ELF-1 (cell line): ENCODE measurements around the gene STPG4.
"Not testable (repeated sequence)": the region's sequence is repeated elsewhere in the genome, so short reads cannot be mapped to it uniquely, and the experiment has no call there.

Experiments used
- DNase-seq: peaks from one replicate; pipeline ENCODE4 v3.0.0-alpha.2; 2016; ENCODE audit warnings: low read depth, low spot score

STPG4 gene, protein sequence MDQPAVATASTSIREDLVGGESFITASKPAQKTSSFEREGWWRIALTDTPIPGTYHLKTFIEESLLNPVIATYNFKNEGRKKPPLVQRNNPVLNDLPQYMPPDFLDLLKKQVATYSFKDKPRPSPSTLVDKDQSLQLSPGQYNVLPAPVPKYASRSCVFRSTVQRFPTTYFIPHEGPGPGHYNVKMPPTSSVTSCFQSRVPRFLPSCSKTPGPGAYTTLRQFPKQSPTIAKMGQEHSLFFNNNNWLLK

DNA sequence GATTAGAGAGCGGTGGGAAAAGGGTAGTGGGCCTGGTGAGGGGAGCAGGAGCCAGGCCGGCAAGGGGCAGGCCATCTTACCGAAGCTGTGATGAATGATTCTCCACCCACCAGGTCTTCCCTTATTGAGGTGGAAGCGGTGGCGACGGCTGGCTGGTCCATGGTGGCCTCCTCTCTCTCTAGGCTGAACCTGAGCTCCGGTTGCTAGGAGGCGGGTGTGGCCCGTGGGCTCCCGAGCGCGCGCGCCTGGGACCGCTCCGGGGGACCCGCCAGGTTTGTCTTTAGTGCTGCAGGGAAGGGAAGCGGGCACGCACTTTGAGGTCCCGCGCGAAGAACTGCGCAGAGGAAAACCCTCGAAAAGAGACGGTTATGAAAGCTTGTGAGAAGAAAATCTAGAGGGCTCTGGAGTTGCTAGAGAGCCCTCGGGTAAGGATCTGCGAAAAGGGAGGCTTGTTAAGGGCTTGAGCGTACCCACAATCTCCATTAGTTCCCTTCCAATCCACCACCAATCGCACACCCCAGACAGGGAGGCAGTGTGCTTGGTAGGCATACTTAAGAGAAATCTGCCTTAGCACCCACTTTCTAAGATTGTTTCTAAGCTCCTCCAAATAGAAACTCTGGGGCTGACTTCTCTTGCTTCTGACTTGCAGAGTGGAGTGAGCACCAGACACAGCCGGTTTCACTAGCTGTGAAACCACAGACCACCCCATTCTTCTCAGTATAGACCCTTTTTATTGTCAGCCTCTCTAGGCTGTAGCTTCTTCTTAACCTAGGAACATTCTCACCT lies at the start of gene STPG4:
Gene STPG4 (minus strand): TSS at position 218 of the 786 bp plus-strand sequence. CDS start 57 bp downstream, at position 161.
- no peak for DNase-seq

DNA sequence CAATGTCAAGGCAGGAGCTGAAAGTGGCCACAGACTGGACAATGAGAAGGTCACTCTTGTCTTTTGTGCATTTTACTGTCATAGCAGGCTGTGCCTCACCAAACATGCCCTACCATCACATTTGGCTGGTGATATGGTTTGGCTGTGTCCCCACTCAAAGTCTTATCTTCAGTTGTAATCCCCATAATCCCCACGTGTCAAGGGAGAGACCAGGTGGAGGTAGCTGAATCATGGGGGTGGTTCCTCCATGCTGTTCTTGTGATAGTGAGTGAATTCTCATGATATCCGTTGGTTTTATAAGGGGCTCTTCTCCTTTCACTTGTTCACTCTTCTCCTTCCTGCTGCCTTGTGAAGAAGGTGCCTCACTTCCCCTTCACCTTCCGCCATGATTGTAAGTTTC lies 49.6 kb upstream of the STPG4 start:
- no peak for DNase-seq

DNA sequence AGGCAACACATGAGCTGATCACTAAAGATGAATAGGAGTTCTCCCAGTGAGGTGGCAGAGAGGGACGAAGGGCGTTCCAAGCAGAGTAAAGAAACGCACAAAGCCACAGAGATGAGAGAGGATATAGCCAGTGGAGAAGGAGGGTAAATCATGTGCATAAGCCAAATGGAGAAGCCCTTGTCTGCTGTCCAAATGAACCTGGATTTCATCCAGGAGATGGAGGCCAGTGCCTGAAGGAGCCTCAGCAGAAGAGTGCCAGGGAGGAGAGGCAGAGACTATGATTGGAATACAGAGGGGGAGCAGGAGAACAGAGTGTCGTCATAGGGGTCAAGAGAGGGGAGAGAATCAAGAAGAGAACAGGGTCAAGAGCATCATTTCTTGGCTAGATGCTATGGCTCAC lies 48.9 kb upstream of the STPG4 start:
- DNase-seq: no peak

DNA sequence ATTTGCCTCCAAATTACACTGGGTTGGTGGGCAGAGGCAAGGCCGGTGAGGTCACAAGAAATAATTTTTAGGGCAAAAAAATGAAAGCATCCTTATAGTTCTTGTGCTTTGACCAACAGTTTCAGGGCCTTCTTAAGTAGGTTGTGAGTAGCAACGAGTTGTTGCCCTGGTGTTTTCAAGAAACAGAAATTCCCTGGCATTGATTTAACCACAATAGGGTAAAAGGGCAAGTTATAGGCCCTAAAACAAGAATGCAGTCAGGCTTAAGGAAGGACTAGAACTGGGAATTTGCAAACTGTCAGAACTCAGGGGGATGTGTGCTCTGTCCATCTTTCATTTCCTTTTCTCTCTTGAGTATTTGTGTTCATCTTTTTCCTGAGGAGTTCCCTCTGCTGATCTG lies 46.1 kb upstream of the STPG4 start:
- no peak for DNase-seq

GRCh38 chr2:47198985-47199451 lies 43.9 kb upstream of the STPG4 start:
- DNase-seq: peak; percentile 74

- DNase-seq: no peak
These were observed 41.4 kb upstream of the STPG4 start for GRCh38 chr2:47196499-47196898.

DNA sequence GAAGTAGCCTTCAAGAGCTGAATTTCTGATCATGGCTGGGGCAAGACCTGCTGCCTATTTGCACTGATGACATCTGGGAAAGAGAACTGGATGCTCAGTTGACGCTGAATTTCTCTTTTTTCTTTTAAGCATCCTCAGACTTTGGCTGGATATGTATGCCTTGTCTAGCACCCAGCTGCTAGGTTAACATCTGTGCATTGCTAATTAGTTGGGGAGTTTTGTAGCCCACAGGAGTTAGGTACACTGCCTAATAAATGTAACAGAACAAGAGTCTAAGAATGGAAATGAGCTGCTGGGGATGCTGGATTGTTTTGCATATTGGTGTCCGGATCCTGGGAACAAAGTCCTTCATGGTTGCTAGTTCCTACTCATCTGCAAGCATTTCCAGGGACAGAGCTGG lies 40.9 kb upstream of the STPG4 start:
- no peak for DNase-seq

DNA sequence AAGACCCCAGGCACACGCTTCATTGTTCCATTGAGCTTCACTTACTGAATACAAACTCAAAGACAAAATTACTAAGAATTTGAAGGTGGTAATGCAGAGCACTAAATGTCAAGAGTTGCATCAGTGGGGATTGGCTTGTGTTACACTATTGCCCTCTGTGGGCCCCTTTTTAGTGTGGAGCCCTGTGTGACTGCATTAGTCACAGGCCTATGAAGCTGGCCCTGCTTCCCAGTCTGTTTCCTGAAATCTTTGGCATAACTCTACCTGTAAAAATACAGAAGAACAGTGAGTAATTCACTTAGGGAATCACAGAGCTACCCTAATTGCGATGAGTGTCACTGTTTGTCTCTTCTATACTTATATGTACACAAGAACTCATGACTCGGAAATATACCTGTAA lies 40.0 kb upstream of the STPG4 start:
- DNase-seq: no peak

GRCh38 chr2:47194410-47194809 lies 39.3 kb upstream of the STPG4 start:
- DNase-seq: no peak

DNA sequence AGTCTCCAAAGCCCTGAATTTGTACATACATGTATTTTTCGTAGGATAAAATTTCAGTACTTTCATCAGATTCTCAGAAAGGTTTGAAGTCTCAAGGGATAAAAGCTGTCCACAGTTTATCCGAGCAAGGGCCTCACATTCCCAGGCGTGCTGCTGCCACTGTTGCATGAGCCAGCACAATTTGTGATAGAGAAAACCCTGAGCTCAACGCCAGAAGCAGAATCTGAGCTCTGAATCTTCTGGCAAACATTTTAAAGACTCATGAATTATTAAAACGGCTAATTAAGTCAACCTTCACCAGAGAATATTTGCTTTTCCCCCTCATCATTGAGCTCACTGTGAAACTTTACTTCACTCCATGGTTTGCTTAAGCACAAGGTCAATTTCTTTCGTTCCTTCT lies 38.5 kb upstream of the STPG4 start:
- DNase-seq: peak; percentile 35

- DNase-seq: no peak
These were observed 35.2 kb upstream of the STPG4 start for GRCh38 chr2:47190188-47190881.

- no peak for DNase-seq
These were observed 34.5 kb upstream of the STPG4 start for GRCh38 chr2:47189635-47190034.

- DNase-seq: no peak
These were observed 32.0 kb upstream of the STPG4 start for GRCh38 chr2:47187069-47187468.

DNA sequence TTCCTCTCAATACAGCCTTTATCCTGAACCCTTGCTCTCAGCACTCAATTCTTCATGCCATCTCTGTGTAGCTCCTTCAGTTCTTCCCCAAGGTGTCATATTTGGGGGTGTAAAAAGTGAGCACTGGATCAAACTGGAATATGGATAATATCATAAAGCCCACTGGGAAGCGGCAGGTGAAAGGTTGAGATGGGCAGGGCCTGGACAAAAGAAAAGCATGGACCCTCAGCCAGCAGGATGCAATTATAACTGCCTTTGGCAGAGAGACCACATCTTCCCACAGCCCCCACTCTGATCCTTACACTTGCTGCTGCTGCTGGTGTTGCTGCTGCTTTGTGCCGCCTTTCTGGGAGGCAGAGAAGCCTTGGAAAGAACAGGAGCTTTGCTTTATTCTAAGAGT lies 31.2 kb upstream of the STPG4 start:
- DNase-seq: no peak

DNA sequence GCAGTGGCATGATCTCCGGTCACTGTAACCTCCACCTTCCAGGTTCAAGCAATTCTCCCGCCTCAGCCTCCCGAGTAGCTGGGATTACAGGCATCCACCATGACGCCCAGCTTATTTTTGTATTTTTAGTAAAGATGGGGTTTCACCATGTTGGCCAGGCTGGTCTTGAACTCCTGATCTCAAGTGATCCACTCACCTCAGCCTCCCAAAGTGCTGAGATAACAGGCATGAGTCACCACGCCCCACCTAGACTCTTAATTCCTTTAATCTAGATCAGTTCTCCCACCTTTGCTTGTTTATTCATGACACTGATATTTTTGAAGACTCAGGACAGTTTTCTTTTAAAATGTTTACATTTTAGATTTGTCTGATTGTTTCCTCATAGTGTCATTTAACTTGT lies 30.0 kb upstream of the STPG4 start:
- not testable (repeated sequence) for DNase-seq

DNA sequence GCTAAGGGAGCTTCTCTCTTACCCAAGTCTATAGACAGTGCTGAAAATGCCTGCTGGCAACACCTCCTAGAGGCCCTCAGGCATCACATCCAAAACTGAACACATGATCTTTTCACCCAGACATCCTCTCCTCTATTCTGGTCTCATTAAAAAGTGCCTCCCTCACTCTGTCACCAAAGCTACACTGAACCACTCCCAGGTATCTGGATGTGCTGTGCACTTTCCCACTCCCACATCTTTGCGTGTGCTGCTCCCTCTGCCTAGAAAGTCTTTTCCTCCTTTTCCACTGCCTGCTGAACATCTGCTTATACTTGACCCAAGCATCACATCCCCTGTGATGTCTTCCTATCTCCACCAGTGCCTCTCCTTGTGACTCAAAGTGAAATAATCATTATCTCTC lies 26.1 kb upstream of the STPG4 start:
- no peak for DNase-seq

DNA sequence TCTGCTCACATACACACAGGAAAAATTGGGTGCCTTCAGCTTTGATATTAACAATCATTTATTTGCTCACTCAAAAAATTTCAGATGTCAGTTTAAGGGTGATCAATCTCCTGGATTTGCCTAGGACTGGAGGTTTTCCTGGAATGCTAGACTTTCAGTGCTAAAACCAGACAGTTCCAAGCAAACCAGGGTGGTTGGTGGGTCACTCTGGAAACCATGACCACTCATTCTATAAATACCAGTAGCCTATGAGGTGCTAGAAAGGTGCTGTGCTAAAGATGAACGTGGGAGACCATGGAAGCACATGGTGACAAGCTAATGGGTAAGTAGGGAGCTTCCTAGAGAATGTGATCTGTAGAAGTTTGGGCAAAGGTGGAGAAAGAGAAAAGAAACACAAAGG lies 25.4 kb upstream of the STPG4 start:
- DNase-seq: no peak

GRCh38 chr2:47179388-47179787 lies 24.3 kb upstream of the STPG4 start:
- no peak for DNase-seq

GRCh38 chr2:47178341-47178740 lies 23.2 kb upstream of the STPG4 start:
- DNase-seq: peak; percentile 23

DNA sequence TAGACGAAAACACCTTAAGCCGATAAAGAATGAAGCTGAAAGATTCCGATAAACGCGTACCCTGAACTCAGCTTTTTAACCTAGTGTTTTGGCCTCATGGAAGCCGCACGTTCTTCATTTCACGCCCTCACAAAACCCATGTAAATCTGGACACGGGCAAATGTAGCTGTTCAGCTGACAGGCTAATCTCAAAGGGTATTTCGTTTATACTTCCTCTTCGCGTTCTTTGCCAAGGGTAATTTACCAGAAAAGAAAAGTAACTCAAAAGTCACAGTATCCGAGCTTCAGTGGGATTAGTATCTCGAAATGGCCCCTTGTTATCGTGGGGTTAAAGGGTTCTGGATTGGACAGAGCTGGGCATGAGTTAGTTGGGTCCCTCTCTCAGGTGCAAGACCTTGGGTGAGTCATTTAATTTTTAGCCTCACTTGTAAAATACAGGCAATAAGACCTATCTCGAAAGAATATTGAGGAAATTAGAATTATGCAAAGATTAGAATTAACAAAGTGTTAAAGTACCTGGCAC lies 22.0 kb upstream of the STPG4 start:
- no peak for DNase-seq

GRCh38 chr2:47174733-47175361 lies 19.7 kb upstream of the STPG4 start:
- peak; percentile 44 for DNase-seq
